GM12891 (cell line): ENCODE measurements around the gene VAPB.
"Not testable (repeated sequence)": the region's sequence is repeated elsewhere in the genome, so short reads cannot be mapped to it uniquely, and the experiment has no call there.

Experiments
- DNase-seq: peaks from one replicate; pipeline ENCODE4 v3.0.0; 2011; ENCODE audit warnings: low spot score; ENCODE audit not compliant: insufficient read length
- FAIRE-seq: peaks from 2 replicates; lab custom pipeline; 2011; peaks lifted over from hg19 to GRCh38; lab: Jason Lieb, UNC
- PAX5 ChIP-seq: IDR thresholded peaks from 2 replicates; pipeline ENCODE4 v1.6.1; 2011; ENCODE audit warnings: low read length, moderate library complexity, mild to moderate bottlenecking; ENCODE audit not compliant: insufficient read depth, severe bottlenecking
- POLR2A ChIP-seq: IDR thresholded peaks from 2 replicates; pipeline ENCODE4 v1.6.1; 2011; ENCODE audit warnings: low read depth, low read length, control low read depth
- POLR2AphosphoS5 ChIP-seq: IDR thresholded peaks from 2 replicates; pipeline ENCODE4 v1.6.1; 2011; ENCODE audit warnings: low read depth, low read length, control low read depth
- POU2F2 ChIP-seq: IDR thresholded peaks from 2 replicates; pipeline ENCODE4 v1.6.1; 2011; ENCODE audit warnings: low read depth, mild to moderate bottlenecking, control low read depth, low read length, moderate library complexity
- SPI1 ChIP-seq: IDR thresholded peaks from 2 replicates; pipeline ENCODE4 v1.6.1; 2011; ENCODE audit warnings: low read depth, low read length, control low read depth
- TAF1 ChIP-seq: IDR thresholded peaks from 2 replicates; pipeline ENCODE4 v1.6.1; 2011; ENCODE audit warnings: low read depth, low read length, control low read depth

Gene VAPB

DNA sequence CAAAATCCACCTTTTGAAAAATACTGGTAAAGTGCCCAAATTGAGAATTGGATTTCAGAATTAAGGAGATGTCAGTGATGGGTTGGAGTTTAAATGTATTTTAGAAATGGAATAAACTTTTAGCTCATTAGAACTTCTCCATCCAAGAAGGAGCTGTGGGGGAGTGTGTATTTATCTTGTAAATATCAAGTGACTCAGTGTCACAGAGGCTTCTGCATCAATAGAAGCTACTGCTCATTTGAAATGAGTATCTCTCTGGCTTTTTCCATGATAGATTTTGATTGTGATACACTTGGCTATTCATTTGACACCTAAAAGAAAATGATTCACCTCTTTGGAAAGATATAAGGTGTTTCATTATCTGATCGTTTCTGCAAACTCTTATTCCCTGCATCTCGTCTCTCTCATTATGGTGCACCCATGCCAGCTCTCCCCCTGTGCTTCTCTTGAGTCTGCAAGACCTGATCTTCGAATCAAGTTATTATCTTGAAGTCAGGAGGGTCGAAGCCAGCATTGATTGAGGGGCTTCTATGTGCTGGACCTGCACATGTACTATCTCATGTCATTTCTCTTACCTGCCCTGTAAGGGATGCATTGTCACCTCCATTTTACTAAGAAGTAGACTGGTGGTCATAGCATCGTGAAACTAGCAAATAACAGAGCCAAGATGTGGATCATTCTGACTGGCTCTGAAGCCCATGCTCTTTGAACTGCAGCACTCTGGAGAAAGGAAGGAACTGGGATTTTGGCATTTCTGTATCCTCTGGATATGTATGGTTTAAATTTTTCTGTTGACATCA lies 30.1 kb downstream of the VAPB start:
- FAIRE-seq: no peak

DNA sequence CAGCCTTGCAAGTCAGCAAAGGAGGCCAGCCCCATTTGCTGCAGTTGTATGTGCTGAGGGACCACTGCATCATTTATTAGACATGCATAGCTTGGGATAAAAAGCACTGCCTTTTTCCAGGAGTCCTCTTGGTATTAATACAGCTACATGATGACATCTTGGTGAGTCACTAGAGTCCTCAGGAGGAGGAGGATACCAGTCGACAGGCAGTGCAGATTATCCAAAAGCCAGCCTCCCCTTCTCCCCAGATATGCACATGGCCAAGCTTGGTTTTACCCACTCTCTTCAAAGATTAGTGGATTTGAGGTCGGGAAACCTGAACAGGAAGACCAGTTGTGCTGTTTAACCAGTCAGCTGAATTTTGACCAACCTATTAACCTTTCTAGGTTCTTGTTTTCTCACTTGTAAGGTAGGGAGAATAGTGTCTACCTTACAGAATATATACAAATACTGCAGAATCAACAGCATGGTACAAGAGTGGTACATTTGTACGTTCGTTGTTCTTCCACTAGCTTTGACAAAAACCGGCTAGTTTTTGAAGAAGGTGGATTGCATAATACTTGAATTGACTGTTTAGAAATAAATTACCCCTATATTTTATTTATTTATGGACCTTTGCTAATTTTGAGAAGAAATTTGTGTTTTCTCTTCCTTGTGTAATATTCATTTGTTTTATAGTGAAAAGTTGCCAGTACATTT lies 31.9 kb downstream of the VAPB start:
- FAIRE-seq (no peak), DNase-seq (no peak)
- TF ChIP-seq POU2F2 (no peak), SPI1 (no peak), POLR2A (no peak), PAX5 (no peak), TAF1 (no peak), POLR2AphosphoS5 (no peak)

More for the DNA sequence above, 30.1 kb downstream of the VAPB start:
- TF ChIP-seq POLR2A (no peak), POLR2AphosphoS5 (no peak), SPI1 (no peak), PAX5 (no peak), POU2F2 (no peak), TAF1 (no peak)
- no peak for DNase-seq

DNA sequence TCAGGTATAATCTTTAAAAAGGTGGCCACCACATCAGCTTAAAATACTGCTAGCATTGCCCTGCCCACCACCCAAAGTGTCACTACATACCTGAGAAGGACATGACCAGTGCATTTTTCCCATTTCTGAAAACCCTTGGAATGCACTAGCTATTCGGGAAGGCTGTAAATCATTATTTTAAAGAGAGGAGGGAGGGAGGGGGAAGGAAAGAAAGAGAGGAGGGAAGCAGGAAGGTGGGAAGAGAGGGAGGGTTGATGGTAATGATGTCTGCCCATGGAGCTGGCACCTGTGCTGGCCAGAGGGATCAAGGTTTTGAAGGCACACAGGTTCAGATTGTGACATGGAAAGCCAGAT lies 32.4 kb downstream of the VAPB start:
- no peak for FAIRE-seq
- TF ChIP-seq POLR2A: no peak
- TF ChIP-seq POLR2AphosphoS5: no peak
- no peak for TF ChIP-seq SPI1
- no peak for TF ChIP-seq POU2F2
- TF ChIP-seq PAX5: no peak
- TF ChIP-seq TAF1: no peak
- DNase-seq: no peak

DNA sequence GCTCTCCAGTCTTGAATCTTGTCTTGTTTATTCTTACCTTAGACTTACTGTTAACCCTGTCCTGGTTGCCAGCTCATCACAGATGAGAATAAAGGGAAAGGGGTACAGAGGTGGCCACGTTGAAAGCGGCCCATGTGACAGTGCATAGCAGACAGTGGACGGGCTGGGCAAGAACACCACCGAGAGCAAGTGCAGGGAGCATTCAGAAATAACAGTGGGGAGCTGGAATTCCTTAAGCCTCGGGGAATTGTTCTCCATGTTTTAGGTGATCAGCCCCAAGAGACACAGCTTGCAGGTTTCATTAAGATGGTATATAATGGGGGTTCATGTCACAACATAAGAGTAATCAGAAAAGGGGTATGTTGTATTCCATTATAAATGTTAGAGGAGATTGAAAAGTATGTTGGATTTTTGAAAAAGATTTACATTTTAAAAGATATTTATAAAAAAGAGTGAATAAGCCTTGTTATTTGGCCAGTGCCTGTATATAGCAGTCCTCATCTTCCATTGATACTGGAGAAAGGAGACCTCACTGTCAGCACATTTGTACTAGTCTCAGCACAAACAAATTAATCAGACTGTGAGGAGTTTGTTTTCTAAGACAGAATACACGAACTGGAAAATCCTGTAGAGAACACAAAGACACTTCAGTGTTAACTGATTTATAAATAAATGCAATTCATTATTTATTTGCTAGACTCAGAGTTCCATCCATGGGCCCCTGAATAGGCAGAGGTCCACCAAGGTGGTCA lies 35.4 kb downstream of the VAPB start:
- DNase-seq: no peak
- FAIRE-seq: no peak
- TF ChIP-seq PAX5 (no peak), SPI1 (no peak), POLR2A (no peak), POLR2AphosphoS5 (no peak), TAF1 (no peak), POU2F2 (no peak)

DNA sequence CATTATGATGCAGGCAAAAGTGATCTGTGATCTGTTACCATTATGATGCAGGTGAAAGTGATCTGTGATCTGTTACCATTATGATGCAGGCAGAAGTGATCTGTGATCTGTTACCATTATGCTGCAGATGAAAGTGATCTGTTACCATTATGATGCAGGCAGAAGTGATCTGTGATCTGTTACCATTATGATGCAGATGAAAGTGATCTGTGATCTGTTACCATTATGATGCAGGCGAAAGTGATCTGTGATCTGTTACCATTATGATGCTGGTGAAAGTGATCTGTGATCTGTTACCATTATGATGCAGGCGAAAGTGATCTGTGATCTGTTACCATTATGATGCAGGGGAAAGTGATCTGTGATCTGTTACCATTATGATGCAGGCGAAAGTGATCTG lies 38.5 kb downstream of the VAPB start:
- not testable (repeated sequence) for FAIRE-seq

DNA sequence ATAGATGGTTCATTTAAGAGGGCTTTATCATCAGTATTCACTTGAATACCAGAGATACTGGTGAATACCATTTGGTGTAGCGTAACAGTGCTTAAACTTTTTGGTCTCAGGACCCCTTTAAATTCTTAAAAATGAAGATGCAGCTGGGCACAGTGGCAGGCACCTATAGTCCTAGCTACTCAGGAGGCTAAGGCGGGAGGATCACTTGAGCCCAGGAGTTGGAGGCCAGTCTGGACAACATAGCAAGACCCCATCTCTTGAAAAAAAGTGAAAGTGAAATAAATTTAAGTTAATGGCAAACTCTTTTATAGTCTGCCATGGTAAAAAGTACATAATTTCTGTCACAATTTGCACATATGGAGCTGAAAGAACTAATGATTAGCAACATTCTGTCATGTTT lies 39.3 kb downstream of the VAPB start:
- no peak for TF ChIP-seq PAX5
- no peak for TF ChIP-seq POU2F2
- TF ChIP-seq POLR2A: no peak
- TF ChIP-seq POLR2AphosphoS5: no peak
- TF ChIP-seq TAF1: no peak
- TF ChIP-seq SPI1: no peak
- no peak for FAIRE-seq

More for the DNA sequence above, 38.5 kb downstream of the VAPB start:
- not testable (repeated sequence) for DNase-seq

DNA sequence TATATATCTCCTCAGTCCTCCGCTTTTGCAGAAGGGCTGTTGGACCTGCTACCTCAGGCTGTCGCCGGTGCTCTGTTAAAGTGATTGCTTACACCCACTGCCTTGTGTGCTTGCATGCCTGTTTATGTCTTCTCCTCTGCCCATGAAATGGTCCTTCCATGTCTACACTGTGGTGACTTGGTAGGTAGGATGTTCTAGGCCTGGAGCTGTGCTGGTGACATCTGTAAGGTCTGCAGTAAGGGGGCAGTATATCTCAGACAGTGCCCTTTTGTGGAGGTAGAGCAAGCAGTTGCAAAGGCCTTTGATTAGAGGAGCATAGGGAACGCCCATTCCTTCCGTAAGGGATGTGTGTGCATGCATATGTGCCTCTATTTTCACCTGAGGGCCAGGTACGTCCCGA lies 40.3 kb downstream of the VAPB start:
- TF ChIP-seq TAF1 (no peak), POLR2AphosphoS5 (no peak), PAX5 (no peak), SPI1 (no peak), POU2F2 (no peak), POLR2A (no peak)
- no peak for FAIRE-seq
- DNase-seq: no peak

More for the DNA sequence above, 39.3 kb downstream of the VAPB start:
- DNase-seq: no peak

DNA sequence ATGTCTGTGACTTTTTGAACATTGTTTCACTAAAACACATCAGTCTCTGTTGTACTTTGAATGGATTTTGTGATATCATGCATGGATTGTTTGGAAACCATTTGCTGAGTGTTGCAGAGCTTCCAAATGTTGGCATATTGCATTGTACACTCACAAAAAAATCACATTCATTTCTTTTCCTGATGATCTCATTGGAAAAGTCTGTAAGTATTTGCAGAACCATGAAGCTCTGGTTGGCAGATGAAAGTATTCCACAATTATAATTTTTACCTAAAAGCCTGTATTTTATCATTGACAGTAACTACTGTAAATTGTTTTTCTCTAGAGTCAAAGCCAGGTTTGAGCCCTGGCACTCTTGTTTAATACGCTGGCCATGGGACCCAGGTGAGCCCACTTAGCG lies 42.1 kb downstream of the VAPB start:
- no peak for DNase-seq
- TF ChIP-seq POLR2A (no peak), TAF1 (no peak), PAX5 (no peak), SPI1 (no peak), POU2F2 (no peak), POLR2AphosphoS5 (no peak)
- no peak for FAIRE-seq

DNA sequence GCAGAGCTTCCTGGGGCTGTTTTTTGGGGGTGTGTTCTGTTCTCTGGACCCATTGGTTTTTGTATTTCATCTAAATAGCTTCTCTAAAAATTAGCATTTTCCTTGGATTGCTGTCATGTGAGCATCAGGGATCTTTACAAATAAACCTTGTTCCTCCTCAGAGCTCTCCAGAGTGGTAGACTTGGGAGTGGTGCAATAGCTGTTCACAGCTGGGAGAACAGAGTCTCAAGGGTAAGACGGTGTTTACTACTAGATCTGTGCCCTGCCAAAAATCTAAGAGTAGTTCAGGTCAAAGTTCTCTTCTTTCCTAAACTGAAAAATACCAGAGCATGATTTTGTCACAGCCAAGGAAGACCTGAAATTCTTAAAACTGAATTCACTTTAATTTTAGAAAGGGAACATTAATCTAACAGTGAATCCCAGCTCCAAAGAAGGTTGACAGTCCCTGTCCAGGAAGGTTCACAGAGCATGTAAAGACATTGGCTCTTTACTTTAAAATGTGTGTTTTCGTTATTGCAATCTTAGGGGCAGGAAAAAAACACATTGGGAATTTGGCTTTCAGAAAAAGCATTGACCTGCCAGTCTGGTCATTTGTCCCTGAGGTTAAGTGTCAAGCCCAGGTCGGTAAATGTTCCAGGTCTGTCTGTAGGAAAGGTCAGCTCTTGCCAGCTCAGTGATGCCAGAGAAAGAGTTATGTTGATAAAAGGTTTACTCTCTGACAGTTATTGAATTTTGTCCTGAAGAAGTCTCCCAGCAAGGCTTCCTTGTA lies 43.3 kb downstream of the VAPB start:
- DNase-seq: no peak
- TF ChIP-seq PAX5 (no peak), TAF1 (no peak), POU2F2 (no peak), POLR2A (no peak), SPI1 (no peak), POLR2AphosphoS5 (no peak)
- FAIRE-seq: no peak
